ENCODE measurements around the gene PALM. TPM values are rescaled to one million over a fixed set of nuclear protein-coding genes. Genes with fewer than 3 reads are reported as not detected.

PALM gene
- total and polyA plus RNA-seq, 7 experiments from 2014 or later: 1.0 TPM; not detected in 6

DNA sequence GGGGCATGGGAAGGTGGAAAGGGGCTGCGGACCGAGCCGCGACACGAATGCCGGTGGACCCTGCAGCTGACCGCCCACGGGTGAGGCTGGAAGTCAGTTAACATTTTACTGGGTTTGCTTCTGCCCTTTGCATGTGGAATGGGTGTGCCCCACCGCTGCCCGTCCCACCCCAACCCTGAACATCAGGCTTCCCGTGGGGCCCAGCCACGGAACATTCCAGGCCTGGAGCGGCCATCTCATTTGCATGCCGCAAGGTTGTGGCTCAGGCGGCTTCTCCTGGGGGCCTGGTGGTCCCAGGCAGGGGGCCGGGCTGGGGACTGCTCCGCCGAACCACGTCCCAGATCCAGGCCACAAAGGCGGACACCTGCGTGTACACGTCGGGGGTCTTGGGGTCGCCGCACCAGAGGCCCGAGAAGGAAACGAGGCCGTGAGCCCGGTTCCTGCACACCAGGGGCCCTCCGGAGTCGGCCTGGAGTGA lies 23.2 kb upstream of the PALM start:
- no peak for DNase-seq
- no peaks in the 10 kb centered on the region for H3K36me3 ChIP-seq (ENCODE audit: control insufficient read depth in 2 of 3, insufficient read depth in 3 of 3, low read length in 3 of 3)
- no peak overlapping the region for H3K4me3 Mint-ChIP-seq
- H3K9me3 Mint-ChIP-seq: no peaks in the 10 kb centered on the region
- no peaks in the 10 kb centered on the region for H3K27me3 Mint-ChIP-seq
- peaks cover 0 to 6% of the 10 kb centered on the region in 2 donors for H3K4me1 ChIP-seq (ENCODE audit: control insufficient read depth in 2 of 2, insufficient read depth in 2 of 2, low read length in 2 of 2)
- H3K27ac ChIP-seq (ENCODE audit: low read depth, low read length): no peak overlapping the region
- no peak for ATAC-seq
- CTCF ChIA-PET: no interaction called here
- no peaks in the 10 kb centered on the region for H3K27me3 ChIP-seq (ENCODE audit: control insufficient read depth in 2 of 2, insufficient read depth in 2 of 2, low read length in 2 of 2)
- H3K36me3 Mint-ChIP-seq: no peaks in the 10 kb centered on the region
- no peaks in the 10 kb centered on the region for H3K9me3 ChIP-seq (ENCODE audit: control insufficient read depth in 2 of 3, low read length in 3 of 3)
- H3K4me3 ChIP-seq (ENCODE audit: low read length): no peak overlapping the region
- intact Hi-C loops (cut with micrococcal nuclease): no loop called here
- no peak overlapping the region for H3K27ac Mint-ChIP-seq
- POLR2A ChIA-PET: no interaction called here
- peaks cover 0 to 5% (median 0%) of the 10 kb centered on the region in 7 donors for H3K4me1 Mint-ChIP-seq

DNA sequence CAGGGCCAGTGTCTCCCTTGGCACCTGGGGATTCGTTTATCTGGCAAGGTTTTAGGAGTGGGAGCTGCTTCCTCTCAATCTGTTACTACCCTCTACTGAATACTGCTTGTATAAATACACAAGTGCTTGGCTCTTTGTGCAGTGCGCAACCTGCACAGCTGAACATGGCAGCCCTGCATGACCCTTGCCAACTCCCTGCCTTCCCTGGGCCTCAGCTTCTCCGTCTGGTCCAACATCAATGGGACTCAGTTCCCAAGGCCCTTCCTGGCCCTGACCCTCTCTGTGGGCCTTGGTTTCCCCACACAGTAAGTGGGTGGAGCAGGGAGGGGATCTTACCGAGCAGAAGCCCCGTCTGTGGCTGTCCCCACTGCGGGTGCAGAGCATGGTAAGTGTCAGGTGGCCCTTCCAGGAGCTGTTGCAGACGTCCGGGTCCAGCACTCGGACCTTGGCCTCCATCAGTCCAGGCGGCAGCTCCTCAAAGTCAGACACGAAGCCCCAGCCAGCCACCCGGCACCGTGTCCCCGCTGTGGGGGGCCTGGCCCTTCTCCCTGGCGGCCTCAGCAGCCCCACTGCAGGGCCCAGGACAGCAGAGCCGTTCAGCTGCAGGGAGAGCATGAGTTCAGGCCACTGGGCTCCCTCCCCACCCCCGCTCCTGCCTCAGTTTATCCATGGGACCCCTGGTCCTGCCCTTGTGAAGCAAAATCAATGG lies 22.0 kb upstream of the PALM start:
- Histone ChIP-seq H3K4me3 (ENCODE audit: low read length) (no peak overlapping the region), H3K36me3 (ENCODE audit: control insufficient read depth in 2 of 3, insufficient read depth in 3 of 3, low read length in 3 of 3) (no peaks in the 10 kb centered on the region), H3K4me1 (ENCODE audit: control insufficient read depth in 2 of 2, insufficient read depth in 2 of 2, low read length in 2 of 2) (no peaks in the 10 kb centered on the region), H3K27ac (ENCODE audit: low read depth, low read length) (no peak overlapping the region), H3K27me3 (ENCODE audit: control insufficient read depth in 2 of 2, insufficient read depth in 2 of 2, low read length in 2 of 2) (no peaks in the 10 kb centered on the region), H3K9me3 (ENCODE audit: control insufficient read depth in 2 of 3, low read length in 3 of 3) (no peaks in the 10 kb centered on the region)
- ChIA-PET POLR2A (no interaction called here), CTCF (no interaction called here)
- H3K27me3 Mint-ChIP-seq: no peaks in the 10 kb centered on the region
- no peak overlapping the region for H3K27ac Mint-ChIP-seq
- DNase-seq (no peak), ATAC-seq (no peak)
- H3K4me3 Mint-ChIP-seq: no peak overlapping the region
- no peaks in the 10 kb centered on the region for H3K9me3 Mint-ChIP-seq
- no peaks in the 10 kb centered on the region for H3K36me3 Mint-ChIP-seq
- intact Hi-C loops (cut with micrococcal nuclease): no loop called here
- peaks cover 0 to 1% (median 0%) of the 10 kb centered on the region in 7 donors for H3K4me1 Mint-ChIP-seq

DNA sequence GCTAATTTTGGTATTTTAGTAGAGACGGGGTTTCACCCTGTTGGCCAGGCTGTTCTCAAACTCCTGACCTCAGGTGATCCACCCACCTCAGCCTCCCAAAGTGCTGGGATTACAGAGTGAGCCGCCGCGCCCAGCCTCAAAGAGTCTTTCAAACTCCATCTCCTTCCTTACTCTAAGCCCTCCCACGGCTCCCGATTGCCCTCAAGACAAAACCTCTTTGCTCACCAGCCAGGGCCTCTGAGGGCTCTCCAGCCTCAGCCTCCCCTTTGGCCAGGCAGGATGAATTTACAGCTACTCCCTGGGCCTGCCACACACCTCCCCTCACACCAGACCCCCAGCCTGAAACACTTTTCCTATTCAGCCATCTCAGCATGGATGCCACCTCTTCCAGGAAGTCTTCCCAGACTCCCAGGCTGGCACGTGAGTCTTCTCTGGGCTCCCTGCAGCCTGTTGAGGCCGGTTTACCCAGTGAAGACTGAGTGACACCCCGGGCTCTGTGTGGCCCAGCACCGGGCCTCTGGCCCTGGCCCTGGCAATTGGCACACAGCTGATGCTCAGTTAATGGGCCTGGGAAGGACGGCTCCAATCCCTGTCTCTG lies 21.1 kb upstream of the PALM start:
- H3K27ac Mint-ChIP-seq: peak overlapping the region in 1 of 9 donors; percentile 79

DNA sequence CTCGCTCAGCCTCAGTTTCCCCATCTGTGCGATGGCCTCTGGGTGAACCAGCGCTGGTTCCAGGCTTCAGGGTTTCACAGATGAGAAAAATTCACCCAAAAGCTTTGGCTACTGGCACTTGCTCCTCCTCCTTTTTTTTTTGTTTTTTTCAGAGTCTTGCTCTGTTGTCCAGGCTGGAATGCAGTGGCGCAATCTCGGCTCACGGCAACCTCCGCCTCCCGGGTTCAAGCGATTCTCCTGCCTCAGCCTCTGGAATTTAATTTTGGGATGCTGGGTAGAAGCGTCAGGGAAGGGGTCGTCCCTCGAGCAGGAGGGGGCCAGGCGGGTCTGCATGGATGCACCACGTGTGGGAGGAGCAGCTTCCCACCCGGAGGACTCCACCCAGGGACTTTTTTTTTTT lies 20.5 kb upstream of the PALM start:
- intact Hi-C loops (cut with micrococcal nuclease): no loop called here
- H3K36me3 ChIP-seq (ENCODE audit: control insufficient read depth in 2 of 3, insufficient read depth in 3 of 3, low read length in 3 of 3): no peaks in the 10 kb centered on the region
- no peaks in the 10 kb centered on the region for H3K9me3 ChIP-seq (ENCODE audit: control insufficient read depth in 2 of 3, low read length in 3 of 3)
- H3K27me3 ChIP-seq (ENCODE audit: control insufficient read depth in 2 of 2, insufficient read depth in 2 of 2, low read length in 2 of 2): no peaks in the 10 kb centered on the region
- Mint-ChIP-seq H3K36me3 (no peaks in the 10 kb centered on the region), H3K4me1 (peaks cover 0 to 1% (median 0%) of the 10 kb centered on the region in 7 donors), H3K4me3 (no peak overlapping the region), H3K27ac (peak overlapping the region in 1 of 9 donors; percentile 79), H3K27me3 (no peaks in the 10 kb centered on the region), H3K9me3 (no peaks in the 10 kb centered on the region)
- ATAC-seq (no peak), DNase-seq (no peak)
- no peak overlapping the region for H3K27ac ChIP-seq (ENCODE audit: low read depth, low read length)
- H3K4me1 ChIP-seq (ENCODE audit: control insufficient read depth in 2 of 2, insufficient read depth in 2 of 2, low read length in 2 of 2): no peaks in the 10 kb centered on the region
- ChIA-PET CTCF (interaction anchor here (0.6 kb wide), 1 partner anchor 23 kb away, joined by 4 read pairs; no protein-coding TSS in a partner anchor), POLR2A (no interaction called here)
- H3K4me3 ChIP-seq (ENCODE audit: low read length): no peak overlapping the region

More for the DNA sequence above, 21.1 kb upstream of the PALM start:
- no peaks in the 10 kb centered on the region for H3K27me3 ChIP-seq (ENCODE audit: control insufficient read depth in 2 of 2, insufficient read depth in 2 of 2, low read length in 2 of 2)
- CTCF ChIA-PET: no interaction called here
- no peaks in the 10 kb centered on the region for H3K9me3 ChIP-seq (ENCODE audit: control insufficient read depth in 2 of 3, low read length in 3 of 3)
- no peaks in the 10 kb centered on the region for H3K4me1 ChIP-seq (ENCODE audit: control insufficient read depth in 2 of 2, insufficient read depth in 2 of 2, low read length in 2 of 2)
- no peak overlapping the region for H3K27ac ChIP-seq (ENCODE audit: low read depth, low read length)
- intact Hi-C loops (cut with micrococcal nuclease): no loop called here
- ATAC-seq (no peak), DNase-seq (no peak)
- Mint-ChIP-seq H3K36me3 (no peaks in the 10 kb centered on the region), H3K27me3 (no peaks in the 10 kb centered on the region), H3K9me3 (no peaks in the 10 kb centered on the region), H3K4me1 (peaks cover 0 to 1% (median 0%) of the 10 kb centered on the region in 7 donors), H3K4me3 (no peak overlapping the region)
- H3K36me3 ChIP-seq (ENCODE audit: control insufficient read depth in 2 of 3, insufficient read depth in 3 of 3, low read length in 3 of 3): no peaks in the 10 kb centered on the region
- POLR2A ChIA-PET: no interaction called here
- no peak overlapping the region for H3K4me3 ChIP-seq (ENCODE audit: low read length)

DNA sequence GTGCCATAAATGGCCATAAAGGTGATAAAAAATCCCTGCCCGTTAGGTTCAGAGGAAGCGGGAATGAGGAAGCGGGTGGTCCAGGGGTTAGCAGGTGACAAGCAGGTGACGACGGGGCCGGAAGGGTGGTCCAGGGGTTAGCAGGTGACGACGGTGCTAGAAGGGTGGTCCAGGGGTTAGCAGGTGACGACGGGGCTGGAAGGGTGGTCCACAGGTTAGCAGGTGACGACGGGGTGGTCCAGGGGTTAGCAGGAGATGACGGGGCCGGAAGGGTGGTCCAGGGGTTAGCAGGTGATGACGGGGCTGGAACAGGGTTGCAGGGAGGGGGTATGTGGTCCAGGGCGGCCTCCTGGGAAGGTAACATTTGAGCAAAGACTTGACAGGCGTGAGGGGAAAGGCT lies 19.7 kb upstream of the PALM start:
- CTCF ChIA-PET: interaction anchor here (0.6 kb wide), 1 partner anchor 81 kb away, joined by 3 read pairs; no protein-coding TSS in a partner anchor

DNA sequence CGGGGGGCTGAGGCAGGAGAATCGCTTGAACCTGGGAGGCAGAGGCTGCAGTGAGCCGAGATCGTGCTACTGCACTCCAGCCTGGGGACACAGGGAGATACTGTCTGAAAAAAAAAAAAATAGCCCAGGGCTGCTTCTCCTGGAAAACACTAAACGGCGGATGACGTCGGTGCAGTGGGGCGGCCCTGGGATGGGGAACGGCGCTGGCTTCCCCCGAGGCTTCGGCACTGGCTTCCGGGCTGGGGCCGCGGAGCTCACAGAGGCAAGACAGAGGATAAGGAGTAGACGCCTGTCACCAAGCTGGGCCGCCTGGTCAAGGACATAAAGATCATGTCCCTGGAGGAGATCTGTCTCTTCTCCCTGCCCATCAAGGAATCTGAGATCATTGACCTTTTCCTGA lies 18.5 kb upstream of the PALM start:
- Mint-ChIP-seq H3K27ac (no peak overlapping the region), H3K36me3 (no peaks in the 10 kb centered on the region), H3K4me1 (peaks cover 0 to 1% (median 0%) of the 10 kb centered on the region in 7 donors), H3K4me3 (no peak overlapping the region), H3K9me3 (no peaks in the 10 kb centered on the region), H3K27me3 (peaks cover 0 to 6% (median 4%) of the 10 kb centered on the region in 5 donors)
- ATAC-seq (no peak), DNase-seq (no peak)
- Histone ChIP-seq H3K27ac (ENCODE audit: low read depth, low read length) (no peak overlapping the region), H3K9me3 (ENCODE audit: control insufficient read depth in 2 of 3, low read length in 3 of 3) (no peaks in the 10 kb centered on the region), H3K4me1 (ENCODE audit: control insufficient read depth in 2 of 2, insufficient read depth in 2 of 2, low read length in 2 of 2) (no peaks in the 10 kb centered on the region), H3K36me3 (ENCODE audit: control insufficient read depth in 2 of 3, insufficient read depth in 3 of 3, low read length in 3 of 3) (no peaks in the 10 kb centered on the region), H3K4me3 (ENCODE audit: low read length) (no peak overlapping the region), H3K27me3 (ENCODE audit: control insufficient read depth in 2 of 2, insufficient read depth in 2 of 2, low read length in 2 of 2) (no peaks in the 10 kb centered on the region)
- POLR2A ChIA-PET: no interaction called here
- CTCF ChIA-PET: no interaction called here
- intact Hi-C loops (cut with micrococcal nuclease): no loop called here

More for the DNA sequence above, 19.7 kb upstream of the PALM start:
- Mint-ChIP-seq H3K9me3 (no peaks in the 10 kb centered on the region), H3K27ac (no peak overlapping the region), H3K36me3 (no peaks in the 10 kb centered on the region), H3K4me3 (no peak overlapping the region), H3K4me1 (peaks cover 0 to 1% (median 0%) of the 10 kb centered on the region in 7 donors), H3K27me3 (no peaks in the 10 kb centered on the region)
- H3K9me3 ChIP-seq (ENCODE audit: control insufficient read depth in 2 of 3, low read length in 3 of 3): no peaks in the 10 kb centered on the region
- H3K36me3 ChIP-seq (ENCODE audit: control insufficient read depth in 2 of 3, insufficient read depth in 3 of 3, low read length in 3 of 3): no peaks in the 10 kb centered on the region
- no peak overlapping the region for H3K4me3 ChIP-seq (ENCODE audit: low read length)
- H3K27me3 ChIP-seq (ENCODE audit: control insufficient read depth in 2 of 2, insufficient read depth in 2 of 2, low read length in 2 of 2): no peaks in the 10 kb centered on the region
- intact Hi-C loops (cut with micrococcal nuclease): no loop called here
- ATAC-seq: no peak
- H3K27ac ChIP-seq (ENCODE audit: low read depth, low read length): no peak overlapping the region
- POLR2A ChIA-PET: no interaction called here
- H3K4me1 ChIP-seq (ENCODE audit: control insufficient read depth in 2 of 2, insufficient read depth in 2 of 2, low read length in 2 of 2): no peaks in the 10 kb centered on the region
- DNase-seq: no peak

All from naive thymus-derived CD4-positive, alpha-beta T cell (primary cell).